Tibial artery (tissue), 4 donors: ENCODE results near the gene S100A9.

Experiments used
- DNase-seq, 2 donors: peaks; one replicate each; pipeline ENCODE4 v3.0.0-alpha.2; 2019
- H3K27ac ChIP-seq, 2 donors: fragments of 200-600 bp; sonication (generic) in 1 of 2; 1 replicate in 1 of 2; 2 replicates in 1 of 2; pipeline ENCODE4 v1.5.1; 2018 to 2019; ENCODE audit warnings: mild to moderate bottlenecking in 1 of 2
- H3K27me3 ChIP-seq, 2 donors: fragments of 200-600 bp; sonication (generic) in 1 of 2; one replicate each; pipeline versions ENCODE4 v1.5.1 to v1.6.0; 2016 to 2019
- H3K36me3 ChIP-seq, 3 donors: fragments of 200-600 bp; sonication (generic) in 2 of 3; one replicate each; pipeline ENCODE4 v1.5.1; 2016 to 2019; ENCODE audit warnings: mild to moderate bottlenecking in 2 of 3
- H3K4me1 ChIP-seq, 4 donors: fragments of 200-600 bp; sonication (generic) in 2 of 4; 1 replicate in 3 of 4; 2 replicates in 1 of 4; pipeline ENCODE4 v1.5.1; 2016 to 2019
- H3K4me3 ChIP-seq, 2 donors: fragments of 200-600 bp; sonication (generic) in 1 of 2; 1 replicate in 1 of 2; 2 replicates in 1 of 2; pipeline ENCODE4 v1.5.1; 2018 to 2019; ENCODE audit warnings: mild to moderate bottlenecking in 2 of 2
- H3K9me3 ChIP-seq, 3 donors: fragments of 200-600 bp; sonication (generic) in 1 of 3; one replicate each; pipeline ENCODE4 v1.5.1; 2016 to 2019
- CTCF ChIP-seq, 2 experiments: fragments of 200-600 bp in 1 of 2; fragments of 450-650 bp in 1 of 2; IDR thresholded peaks; one replicate each; pipeline ENCODE4 v1.5.1; 2017 to 2019; ENCODE audit warnings: antibody characterized with exemption in 2 of 2, mild to moderate bottlenecking in 1 of 2, moderate library complexity in 1 of 2
- intact Hi-C: fragments of 100-400 bp; cut with DNase I; formaldehyde crosslinking; loops from one replicate; pipeline ENCODE4 v1.15.0; 2023; ENCODE audit warnings: low total_unique reads

The S100A9 gene

GRCh38 chr1:153360592-153361479, 3.2 kb downstream of the S100A9 start:
- intact Hi-C loops: no loop called here
- no peaks in the 10 kb centered on the region for H3K9me3 ChIP-seq
- peaks cover 0 to 4% (median 0%) of the 10 kb centered on the region in 4 donors for H3K4me1 ChIP-seq
- no peak for TF ChIP-seq CTCF (IDR thresholded peaks at IDR 0.05)
- H3K36me3 ChIP-seq: no peaks in the 10 kb centered on the region
- H3K4me3 ChIP-seq: no peak overlapping the region
- DNase-seq: peak in 1 of 2 donors; percentile 43
- H3K27ac ChIP-seq: no peak overlapping the region
- H3K27me3 ChIP-seq: peaks cover 0 to 8% of the 10 kb centered on the region in 2 donors

DNA sequence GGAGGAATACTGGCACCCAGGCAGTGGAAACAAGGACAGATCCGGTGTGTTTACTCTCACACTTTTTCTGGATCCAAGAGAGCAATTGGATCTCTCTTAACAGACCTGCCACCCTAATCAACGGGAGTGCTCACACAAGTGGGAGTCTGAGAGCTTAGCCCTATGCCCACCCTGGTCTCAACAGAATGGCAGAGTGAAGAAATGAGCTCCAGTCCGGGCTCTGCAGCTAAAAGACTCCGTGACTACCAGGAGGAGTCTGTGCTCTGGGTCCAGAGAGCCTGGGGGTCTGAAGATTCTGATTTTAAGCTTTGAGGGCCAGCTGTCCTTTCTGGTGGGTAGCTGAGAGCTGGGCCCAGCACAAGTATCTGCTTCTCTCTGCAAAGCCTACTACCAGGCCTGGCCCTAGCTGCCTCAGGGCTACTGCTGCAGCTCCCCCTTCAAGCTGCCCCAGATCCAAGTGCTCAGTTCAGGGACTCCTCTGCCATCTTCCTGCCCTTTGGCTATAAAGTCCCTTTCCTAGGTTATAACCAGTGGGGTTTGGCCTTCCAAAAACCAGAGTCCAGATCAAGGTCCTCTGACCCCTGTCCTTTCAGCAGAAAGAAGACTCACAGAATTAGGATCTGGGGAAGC, 3.9 kb downstream of the S100A9 start:
- no peaks in the 10 kb centered on the region for H3K9me3 ChIP-seq
- intact Hi-C loops: no loop called here
- H3K4me1 ChIP-seq: peaks cover 0 to 6% (median 0%) of the 10 kb centered on the region in 4 donors
- no peak for TF ChIP-seq CTCF (IDR thresholded peaks at IDR 0.05)
- no peak overlapping the region for H3K4me3 ChIP-seq
- peaks cover 0 to 10% of the 10 kb centered on the region in 2 donors for H3K27me3 ChIP-seq
- H3K36me3 ChIP-seq: no peaks in the 10 kb centered on the region
- DNase-seq: peak in 1 of 2 donors; percentile 10
- no peak overlapping the region for H3K27ac ChIP-seq

- H3K27ac ChIP-seq: no peak overlapping the region
- DNase-seq: peak in 1 of 2 donors; percentile 19
- intact Hi-C loops: no loop called here
Measured at GRCh38 chr1:153362187-153362775, 4.6 kb downstream of the S100A9 start.

GRCh38 chr1:153363641-153364040, 6.0 kb downstream of the S100A9 start:
- H3K27ac ChIP-seq: no peak overlapping the region
- no peak overlapping the region for H3K4me3 ChIP-seq
- DNase-seq: peak in 1 of 2 donors; percentile 44
- intact Hi-C loops: no loop called here
- H3K4me1 ChIP-seq: peaks cover 0 to 6% (median 0%) of the 10 kb centered on the region in 4 donors
- peaks cover 0 to 10% of the 10 kb centered on the region in 2 donors for H3K27me3 ChIP-seq
- H3K36me3 ChIP-seq: no peaks in the 10 kb centered on the region
- H3K9me3 ChIP-seq: no peaks in the 10 kb centered on the region
- TF ChIP-seq CTCF (IDR thresholded peaks at IDR 0.05): no peak

More at GRCh38 chr1:153362187-153362775, 4.6 kb downstream of the S100A9 start:
- no peak for TF ChIP-seq CTCF (IDR thresholded peaks at IDR 0.05)
- Histone ChIP-seq H3K4me1 (peaks cover 0 to 6% (median 0%) of the 10 kb centered on the region in 4 donors), H3K4me3 (no peak overlapping the region), H3K36me3 (no peaks in the 10 kb centered on the region), H3K9me3 (no peaks in the 10 kb centered on the region), H3K27me3 (peaks cover 0 to 10% of the 10 kb centered on the region in 2 donors)

DNA sequence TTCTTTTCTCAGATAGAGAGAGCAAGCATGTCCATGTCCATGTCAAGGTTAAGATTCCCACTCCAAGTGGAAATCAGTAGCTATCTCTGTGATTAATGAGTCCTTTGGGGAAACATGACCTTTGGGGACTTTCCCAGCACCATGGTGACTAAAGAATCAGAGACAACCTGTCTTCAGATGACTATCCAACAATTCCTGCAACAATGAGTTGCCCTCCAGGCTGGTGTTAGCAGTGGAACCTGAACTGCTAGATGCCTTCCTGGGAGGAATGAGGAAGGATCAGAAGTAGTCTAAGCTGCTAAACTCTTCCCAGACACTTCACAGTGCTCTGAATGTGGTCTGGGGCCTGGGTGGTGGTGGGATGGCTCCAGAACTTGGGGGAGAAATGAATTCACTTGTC, 6.5 kb downstream of the S100A9 start:
- H3K4me3 ChIP-seq: no peak overlapping the region
- peaks cover 0 to 6% (median 0%) of the 10 kb centered on the region in 4 donors for H3K4me1 ChIP-seq
- no peak for DNase-seq
- H3K27me3 ChIP-seq: peaks cover 0 to 10% of the 10 kb centered on the region in 2 donors
- intact Hi-C loops: no loop called here
- no peaks in the 10 kb centered on the region for H3K9me3 ChIP-seq
- no peak for TF ChIP-seq CTCF (IDR thresholded peaks at IDR 0.05)
- H3K36me3 ChIP-seq: no peaks in the 10 kb centered on the region
- no peak overlapping the region for H3K27ac ChIP-seq
